ENCODE measurements around the gene PTPN14.
"Not testable (repeated sequence)": the region's sequence is repeated elsewhere in the genome, so short reads cannot be mapped to it uniquely, and the experiment has no call there.

The PTPN14 gene

GRCh38 chr1:214540324-214540723 lies 11.1 kb downstream of the PTPN14 start:
- DNase-seq = no peak

- no peak for DNase-seq
Observed at GRCh38 chr1:214538496-214538895, 12.9 kb downstream of the PTPN14 start.

GRCh38 chr1:214537872-214538473 lies 13.4 kb downstream of the PTPN14 start:
- no peak for DNase-seq

- peak; percentile 70 for DNase-seq
Observed at GRCh38 chr1:214537219-214537618, 14.2 kb downstream of the PTPN14 start.

DNA sequence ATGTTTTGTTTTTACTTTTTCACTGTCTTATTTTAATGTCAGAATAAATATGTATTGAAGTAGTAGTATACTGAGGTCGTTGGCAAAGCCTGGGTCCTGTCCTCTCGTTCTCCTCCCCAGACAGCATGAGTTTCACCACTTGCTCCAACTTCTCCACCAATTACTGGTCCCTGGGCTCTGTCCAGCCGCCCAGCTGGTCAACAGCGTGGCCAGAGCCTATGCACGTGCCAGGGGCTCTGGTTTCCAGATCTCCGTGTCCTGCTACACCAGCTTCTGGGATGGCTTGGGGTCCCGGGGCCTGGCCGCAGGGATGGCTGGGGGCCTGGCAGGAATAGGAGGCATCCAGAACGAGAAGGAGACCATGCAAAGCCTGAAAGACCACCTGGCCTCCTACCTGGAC lies 19.3 kb downstream of the PTPN14 start:
- DNase-seq = no peak

DNA sequence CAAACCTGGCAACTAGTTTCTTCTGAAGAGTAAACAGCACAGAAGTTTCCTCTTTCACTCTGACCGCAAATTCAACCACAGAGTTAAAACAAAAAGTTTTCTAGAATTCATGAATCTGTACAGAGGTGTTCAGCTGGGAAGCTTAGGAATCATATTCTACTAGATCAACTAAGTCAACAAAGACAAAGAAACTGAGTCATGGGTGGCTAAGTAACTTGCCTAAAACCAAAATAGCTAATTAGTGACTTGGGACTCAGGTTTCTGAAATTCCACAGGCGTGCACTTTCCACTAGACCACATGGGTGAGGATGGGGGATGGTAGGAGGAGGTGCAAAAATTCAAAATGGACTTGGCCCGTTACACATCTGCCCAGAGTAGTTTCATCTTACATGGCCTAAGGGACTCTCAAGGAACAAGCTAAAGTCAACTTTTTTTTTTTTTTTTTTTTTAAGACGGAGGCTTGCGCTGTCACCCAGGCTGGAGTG lies 25.8 kb downstream of the PTPN14 start:
- no peak for DNase-seq

- no peak for DNase-seq
Observed at GRCh38 chr1:214524824-214525223, 26.6 kb downstream of the PTPN14 start.

DNA sequence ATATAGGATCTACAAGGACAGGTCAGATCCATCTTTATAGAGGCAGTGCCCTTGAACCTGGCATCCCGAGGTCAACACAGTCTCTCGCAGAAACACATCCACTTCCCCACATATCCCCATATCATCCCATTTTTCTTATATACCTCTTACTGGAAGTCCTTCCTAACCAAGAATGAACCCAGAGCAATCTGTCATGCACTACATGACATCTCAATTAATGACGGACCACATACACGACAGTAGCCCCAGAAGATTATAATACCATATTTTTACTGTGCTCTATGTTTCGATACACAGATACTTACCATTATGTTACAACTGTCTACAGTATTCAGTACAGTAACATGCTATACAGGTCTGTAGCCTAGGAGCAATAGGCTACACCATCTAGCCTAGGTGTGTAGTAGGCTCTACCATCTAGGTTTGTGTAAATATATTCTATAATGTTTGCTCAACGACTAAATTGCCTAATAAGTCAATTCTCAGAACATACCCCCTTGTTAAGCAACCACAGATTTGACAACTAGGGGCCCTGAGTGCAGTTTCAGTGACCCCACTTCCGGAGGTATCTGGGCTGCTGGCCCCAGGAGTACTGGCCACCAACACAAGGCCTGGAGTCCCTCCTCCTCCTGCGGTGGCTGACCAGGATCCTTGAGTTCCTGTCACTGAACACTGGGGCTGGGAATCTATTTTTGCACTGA lies 28.1 kb downstream of the PTPN14 start:
- DNase-seq = no peak

GRCh38 chr1:214521458-214521857 lies 29.9 kb downstream of the PTPN14 start:
- not testable (repeated sequence) for DNase-seq

DNA sequence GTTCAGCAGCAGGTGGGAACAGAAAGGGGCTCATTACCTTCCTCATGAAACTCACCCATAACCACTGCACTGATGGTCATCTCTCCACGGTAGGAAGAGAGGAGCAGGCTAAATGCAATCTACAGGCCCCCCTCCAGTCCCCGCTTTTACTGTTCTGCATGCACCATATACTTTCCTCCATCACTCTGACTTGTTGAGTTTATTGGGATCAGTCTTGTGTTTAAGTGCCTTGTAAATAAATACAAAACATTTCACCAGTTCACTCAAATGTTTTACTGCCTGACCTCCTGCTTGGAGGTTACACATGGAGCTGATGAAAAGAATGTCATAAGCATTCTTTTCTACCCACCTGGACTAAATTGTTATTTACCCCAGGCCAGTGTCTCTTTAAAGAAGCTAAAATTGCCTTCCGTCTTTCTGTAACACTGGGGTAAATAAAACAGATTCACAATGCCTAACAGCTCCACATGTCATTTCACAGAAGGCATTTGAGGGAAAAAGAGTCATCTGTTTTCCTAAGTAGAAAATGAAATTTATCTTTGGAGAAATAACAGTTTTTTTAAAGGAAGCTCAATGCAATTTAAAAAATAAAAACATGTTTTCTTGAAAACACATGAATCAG lies 30.7 kb downstream of the PTPN14 start:
- DNase-seq = no peak

DNA sequence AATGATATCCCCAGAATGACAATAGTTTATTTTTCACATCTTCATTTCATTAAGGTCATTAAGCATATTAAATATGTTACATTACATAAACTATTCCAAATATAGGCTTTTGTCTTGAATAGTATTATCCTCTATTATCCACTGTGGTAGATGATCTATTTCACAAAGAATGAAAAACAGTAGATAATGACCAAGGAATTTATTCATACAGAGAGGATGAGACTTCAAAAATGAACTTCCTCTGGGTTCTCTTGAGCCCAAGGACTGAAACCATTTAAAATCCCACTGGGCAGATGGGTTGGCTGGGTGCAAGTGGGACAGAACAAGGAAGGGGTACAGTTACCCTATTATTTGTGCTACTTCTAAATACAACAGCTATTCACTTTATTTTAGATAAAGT lies 33.0 kb downstream of the PTPN14 start:
- no peak for DNase-seq

DNA sequence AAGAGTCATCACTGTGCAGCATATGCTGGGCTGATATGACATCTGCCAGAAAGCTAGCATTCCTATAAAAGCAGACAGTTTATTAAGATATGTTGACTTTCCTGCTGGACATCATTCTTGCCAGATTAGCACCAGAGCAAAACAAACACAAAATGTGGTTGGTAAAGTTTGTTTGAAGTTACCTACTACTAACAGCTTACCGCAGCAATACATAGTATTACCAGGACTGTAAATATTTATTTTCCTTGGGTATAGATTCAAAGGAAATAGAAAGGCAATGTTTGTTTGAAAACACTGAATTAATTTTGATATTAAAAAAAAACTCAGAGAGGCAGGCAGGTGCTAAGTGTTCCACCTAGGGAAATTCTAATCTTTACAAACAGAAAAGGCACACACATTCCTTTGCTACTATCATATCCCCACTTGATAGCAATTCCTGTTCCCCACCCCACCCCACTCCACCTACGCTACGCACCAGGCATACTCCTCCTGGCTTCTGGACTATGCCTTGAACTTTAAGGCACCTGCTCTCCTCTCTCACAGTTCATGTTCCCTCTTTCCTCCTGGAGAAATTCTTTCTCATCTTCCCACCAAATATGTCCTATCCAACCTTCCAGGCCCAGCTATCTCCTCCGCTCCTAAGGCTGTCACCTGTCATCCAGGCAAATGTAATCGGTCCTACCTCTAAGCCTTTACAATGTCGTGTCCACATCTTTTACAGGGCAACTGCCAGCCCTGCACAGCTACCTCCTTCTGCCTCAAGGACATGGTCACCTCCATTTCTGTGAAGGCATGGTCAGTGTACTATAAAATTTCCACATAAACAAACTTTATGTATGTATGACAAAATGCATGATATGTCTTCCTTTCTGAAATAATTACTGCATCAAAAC lies 34.7 kb downstream of the PTPN14 start:
- no peak for DNase-seq

GRCh38 chr1:214515544-214516433 lies 35.6 kb downstream of the PTPN14 start:
- DNase-seq = no peak

DNA sequence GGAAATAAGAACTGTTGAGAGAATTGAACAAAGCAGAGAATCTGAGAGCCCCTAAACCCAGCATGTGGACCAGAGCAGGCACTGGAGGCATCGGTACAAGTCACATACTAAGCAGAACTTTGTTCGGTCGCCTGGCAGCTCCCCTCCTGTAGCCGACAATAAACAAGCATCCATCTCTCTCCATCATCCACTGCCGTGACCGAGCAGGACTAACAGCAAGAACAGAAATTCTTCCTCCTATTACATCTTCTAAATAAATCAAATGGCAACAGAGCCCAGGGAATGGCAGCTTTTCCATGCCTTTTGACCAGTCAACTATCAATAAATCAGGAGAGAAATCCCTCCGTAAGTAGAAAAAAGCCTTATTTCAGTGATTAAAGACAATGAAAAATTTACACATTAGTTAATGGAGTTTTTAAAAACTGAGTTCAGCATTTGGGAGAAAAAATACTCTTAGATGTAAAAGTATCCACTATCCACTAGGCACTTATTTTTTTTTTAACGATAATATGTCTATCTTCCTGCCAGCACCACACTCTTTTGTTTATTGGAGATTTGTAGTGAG lies 36.5 kb downstream of the PTPN14 start:
- no peak for DNase-seq

- DNase-seq = no peak
Observed at GRCh38 chr1:214514032-214514818, 37.2 kb downstream of the PTPN14 start.

DNA sequence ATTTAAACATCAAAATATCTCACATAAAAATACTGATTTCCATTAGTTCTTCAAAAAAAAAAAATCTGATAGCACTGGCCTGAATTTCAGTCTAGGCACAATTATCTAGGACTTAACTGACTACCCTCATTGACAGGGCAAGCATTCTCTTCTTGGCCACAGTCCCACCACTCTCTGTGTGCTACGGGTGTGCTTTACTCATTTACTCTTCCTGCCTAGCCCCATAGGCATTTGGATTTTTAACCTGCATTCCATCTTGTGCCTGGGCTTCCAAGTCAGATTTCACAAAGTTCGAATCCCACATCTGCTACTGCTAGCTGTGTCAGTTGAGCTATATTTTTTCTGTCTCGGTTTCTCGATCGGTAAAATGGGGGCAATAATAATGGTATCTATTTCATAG lies 38.0 kb downstream of the PTPN14 start:
- DNase-seq = no peak

- no peak for DNase-seq
Observed at GRCh38 chr1:214511639-214511998, 39.8 kb downstream of the PTPN14 start.

- no peak for DNase-seq
Observed at GRCh38 chr1:214510914-214511638, 40.3 kb downstream of the PTPN14 start.

- no peak for DNase-seq
Observed at GRCh38 chr1:214510477-214510876, 40.9 kb downstream of the PTPN14 start.

DNA sequence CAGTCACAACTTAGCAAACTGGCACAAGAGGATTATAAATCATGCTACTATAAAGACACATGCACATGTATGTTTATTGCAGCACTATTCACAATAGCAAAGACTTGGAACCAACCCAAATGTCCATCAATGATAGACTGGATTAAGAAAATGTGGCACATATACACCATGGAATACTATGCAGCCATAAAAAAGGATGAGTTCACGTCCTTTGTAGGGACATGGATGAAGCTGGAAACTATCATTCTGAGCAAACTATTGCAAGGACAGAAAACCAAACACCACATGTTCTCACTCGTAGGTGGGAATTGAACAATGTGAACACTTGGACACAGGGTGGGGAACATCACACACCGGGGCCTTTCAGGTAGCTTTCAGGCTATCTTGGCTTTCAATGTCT lies 41.8 kb downstream of the PTPN14 start:
- DNase-seq = not testable (repeated sequence)

All from NCI-H446 treated with DMSO at 0.1 percent for 48 hours (cell line).